Measurements from ENCODE around the gene FAM241B. TPM values are rescaled to one million over a fixed set of nuclear protein-coding genes. Genes with fewer than 3 reads are reported as not detected.

Gene FAM241B
- total and polyA plus RNA-seq, 2 donors (not counting 1 experiment from before 2014, with no cell fraction given), result 0.54 to 0.64 TPM

GRCh38 chr10:69682955-69683474 lies 53.0 kb downstream of the FAM241B start:
- no peaks in the 10 kb centered on the region for H3K36me3 ChIP-seq (replicated peaks in 1 of 2; ENCODE audit: control extremely low read depth in 1 of 2, control insufficient read depth in 1 of 2, extremely low read depth in 1 of 2, insufficient read depth in 2 of 2, low read length in 1 of 2)
- ATAC-seq (ENCODE audit: low read depth) (no peak), DNase-seq (no peak)
- no peak overlapping the region for H2AFZ ChIP-seq (ENCODE audit: insufficient read depth, low read depth, low read length, poor library complexity, severe bottlenecking)
- H3K4me3 Mint-ChIP-seq, result no peak overlapping the region
- no peaks in the 10 kb centered on the region for H3K4me1 ChIP-seq (ENCODE audit: control insufficient read depth in 2 of 2, insufficient read depth in 2 of 2, low read length in 2 of 2)
- H3K27me3 ChIP-seq (replicated peaks in 1 of 4; ENCODE audit: control extremely low read depth in 1 of 4, control insufficient read depth in 3 of 4, insufficient read depth in 4 of 4, low read length in 3 of 4), result peaks cover 0 to 5% (median 0%) of the 10 kb centered on the region in 4 experiments
- H3K27ac Mint-ChIP-seq, result no peak overlapping the region
- ChIA-PET POLR2A (no interaction called here), CTCF (no interaction called here)
- H3K4me2 ChIP-seq (replicated peaks; ENCODE audit: low read depth, low read length, poor library complexity, severe bottlenecking), result no peak overlapping the region
- no peak overlapping the region for H3K27ac ChIP-seq (ENCODE audit: low read length in 2 of 2)
- no peak overlapping the region for H3K9ac ChIP-seq (ENCODE audit: low read length)
- no peaks in the 10 kb centered on the region for H3K9me3 ChIP-seq (ENCODE audit: control extremely low read depth in 1 of 3, control insufficient read depth in 2 of 3, insufficient read depth in 1 of 3, low read length in 2 of 3)
- H3K4me3 ChIP-seq (ENCODE audit: control extremely low read depth in 1 of 5, extremely low read depth in 1 of 5, insufficient read depth in 1 of 5, low read depth in 2 of 5, low read length in 4 of 5), result no peak overlapping the region
- peaks cover 33% of the 10 kb centered on the region for H3K27me3 Mint-ChIP-seq
- TF ChIP-seq EZH2 (IDR thresholded peaks at IDR 0.05; ENCODE audit: borderline replicate concordance, insufficient read depth, low read depth, low read length, poor library complexity, severe bottlenecking) (no peak), CTCF (IDR thresholded peaks at IDR 0.05) (no peak)
- H4K20me1 ChIP-seq (ENCODE audit: control insufficient read depth, insufficient read depth, low read length, poor library complexity, severe bottlenecking), result no peaks in the 10 kb centered on the region
- no peaks in the 10 kb centered on the region for H3K79me2 ChIP-seq (ENCODE audit: control insufficient read depth, insufficient read depth, low read length)
- H3K4me1 Mint-ChIP-seq, result no peaks in the 10 kb centered on the region
- H3K9me3 Mint-ChIP-seq (ENCODE audit: insufficient read depth), result no peaks in the 10 kb centered on the region
- intact Hi-C loops (cut with micrococcal nuclease), result no loop called here

Other genes starting within 250 kb of the FAM241B start
- gene TACR2, start 213.3 kb upstream of the FAM241B start, total RNA-seq, result not detected in 2 replicates
- 0.18 TPM in 1 of 2 replicates, not detected in the other for gene TACR2, start 213.3 kb upstream of the FAM241B start, polyA plus RNA-seq
- gene TSPAN15, start 178.8 kb upstream of the FAM241B start, total RNA-seq, result 0.52 and 0.85 TPM in 2 replicates
- gene TSPAN15, start 178.8 kb upstream of the FAM241B start, polyA plus RNA-seq, result 0.13 and 0.27 TPM in 2 replicates
- gene NEUROG3, start 56.8 kb upstream of the FAM241B start, total RNA-seq, result not detected in 2 replicates
- 0.09 TPM in 1 of 2 replicates, not detected in the other for gene NEUROG3, start 56.8 kb upstream of the FAM241B start, polyA plus RNA-seq
- gene COL13A1, start 171.7 kb downstream of the FAM241B start, total RNA-seq, result not detected in 2 replicates
- gene COL13A1, start 171.7 kb downstream of the FAM241B start, polyA plus RNA-seq, result not detected in 2 replicates